ENCODE results near the gene GPRIN2.

- TF ChIP-seq, protein P1, sequence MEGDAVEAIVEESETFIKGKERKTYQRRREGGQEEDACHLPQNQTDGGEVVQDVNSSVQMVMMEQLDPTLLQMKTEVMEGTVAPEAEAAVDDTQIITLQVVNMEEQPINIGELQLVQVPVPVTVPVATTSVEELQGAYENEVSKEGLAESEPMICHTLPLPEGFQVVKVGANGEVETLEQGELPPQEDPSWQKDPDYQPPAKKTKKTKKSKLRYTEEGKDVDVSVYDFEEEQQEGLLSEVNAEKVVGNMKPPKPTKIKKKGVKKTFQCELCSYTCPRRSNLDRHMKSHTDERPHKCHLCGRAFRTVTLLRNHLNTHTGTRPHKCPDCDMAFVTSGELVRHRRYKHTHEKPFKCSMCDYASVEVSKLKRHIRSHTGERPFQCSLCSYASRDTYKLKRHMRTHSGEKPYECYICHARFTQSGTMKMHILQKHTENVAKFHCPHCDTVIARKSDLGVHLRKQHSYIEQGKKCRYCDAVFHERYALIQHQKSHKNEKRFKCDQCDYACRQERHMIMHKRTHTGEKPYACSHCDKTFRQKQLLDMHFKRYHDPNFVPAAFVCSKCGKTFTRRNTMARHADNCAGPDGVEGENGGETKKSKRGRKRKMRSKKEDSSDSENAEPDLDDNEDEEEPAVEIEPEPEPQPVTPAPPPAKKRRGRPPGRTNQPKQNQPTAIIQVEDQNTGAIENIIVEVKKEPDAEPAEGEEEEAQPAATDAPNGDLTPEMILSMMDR (IDR thresholded peaks at IDR 0.05; ENCODE audit: low read depth, low read length, poor library complexity, severe bottlenecking): no peak
- no peak for TF ChIP-seq EZH2phosphoT487 (IDR thresholded peaks at IDR 0.05; ENCODE audit: borderline replicate concordance, low read length)
Observed at GRCh38 chr10:46520941-46521340, 35.5 kb downstream of the GPRIN2 start.

All from DOHH2 (cell line).